HCT116 (cell line): ENCODE results near the gene CERS5. TPM values are rescaled to one million over a fixed set of nuclear protein-coding genes. Genes with fewer than 3 reads are reported as not detected.

Experiments used
- ATAC-seq: fragments of 200-7000 bp; cut with Tn5 transposase; 2 replicates; pipeline ENCODE4 v1.9.1; 2020; ENCODE audit warnings: mild to moderate bottlenecking, moderate library complexity
- BruUV-seq: library from RNA; stranded (reverse); fragments of 400-500 nt; replicated peaks from 2 replicates; lab custom pipeline; 2021; lab: Mats Ljungman, UMichigan
- CTCF ChIA-PET: fragments of 300-600 bp; sonication (Branson Sonifier 250); formaldehyde crosslinking; loops from one replicate; lab custom pipeline; 2021; ENCODE audit warnings: antibody characterized with exemption; lab: Charles Lee
- POLR2A ChIA-PET: fragments of 300-600, 350-600 bp; sonication (Branson Sonifier 250); formaldehyde crosslinking; loops from one replicate; lab custom pipeline; 2021; ENCODE audit warnings: antibody characterized with exemption; lab: Charles Lee
- RAD21 ChIA-PET, 2 experiments: fragments of 300-600 bp; sonication (Branson Sonifier 250); formaldehyde crosslinking; loops; one replicate each; lab custom pipeline; 2023; ENCODE audit warnings: low total read pairs in 2 of 2; ENCODE audit not compliant: uncharacterized antibody in 2 of 2, unreplicated experiment in 2 of 2, low non-redundant PET in 1 of 2; lab: Charles Lee
- DNase-seq: peaks from one replicate; pipeline ENCODE4 v3.0.0-alpha.2; 2010; ENCODE audit warnings: low read depth, low spot score
- H2AFZ ChIP-seq: fragments of 200-600 bp; shearing (Covaris generic), sonication (generic); 2 replicates; pipeline ENCODE4 v1.6.1; 2017; ENCODE audit warnings: low read depth, mixed run types, mixed read lengths, antibody characterized with exemption, low read length; ENCODE audit not compliant: poor library complexity, severe bottlenecking
- H3K27ac ChIP-seq: 2 replicates; pipeline ENCODE4 v1.5.1; 2012; ENCODE audit warnings: low read depth, low read length
- H3K27me3 ChIP-seq: fragments of 200-600 bp; sonication (generic); 2 replicates; pipeline ENCODE4 v1.6.1; 2016; ENCODE audit warnings: mixed run types, low read length, mixed read lengths; ENCODE audit not compliant: insufficient read depth
- H3K36me3 ChIP-seq, 2 experiments: fragments of 200-500 bp in 1 of 2; fragments of 200-600 bp in 1 of 2; sonication (Bioruptor generic) in 1 of 2; sonication (generic) in 1 of 2; 2 replicates each; pipeline versions ENCODE4 v1.5.1 to v1.6.1; 2014 to 2016; ENCODE audit warnings: low read length in 2 of 2, inconsistent platforms in 1 of 2, mixed read lengths in 1 of 2, mixed run types in 1 of 2; ENCODE audit not compliant: insufficient read depth in 2 of 2, control insufficient read depth in 1 of 2
- H3K4me1 ChIP-seq, 2 experiments: fragments of 200-600 bp in 1 of 2; sonication (generic) in 1 of 2; 2 replicates each; pipeline versions ENCODE4 v1.5.1 to v1.6.1; 2012 to 2017; ENCODE audit warnings: low read length in 2 of 2, inconsistent platforms in 1 of 2, mild to moderate bottlenecking in 1 of 2, mixed read lengths in 1 of 2, mixed run types in 1 of 2, moderate library complexity in 1 of 2; ENCODE audit not compliant: insufficient read depth in 2 of 2, control insufficient read depth in 1 of 2
- H3K4me2 ChIP-seq: fragments of 200-600 bp; sonication (generic); 2 replicates; pipeline ENCODE4 v1.6.1; 2017; ENCODE audit warnings: mixed run types, low read length, mixed read lengths
- H3K4me3 ChIP-seq, 2 experiments: fragments of 200-600 bp in 1 of 2; sonication (generic) in 1 of 2; replicated peaks in 1 of 2; 2 replicates each; pipeline ENCODE4 v1.5.1; 2011 to 2016; ENCODE audit warnings: low read length in 2 of 2, control low read depth in 1 of 2, low read depth in 1 of 2, mild to moderate bottlenecking in 1 of 2, mixed read lengths in 1 of 2, mixed run types in 1 of 2
- H3K79me2 ChIP-seq: fragments of 200-600 bp; sonication (generic); 2 replicates; pipeline ENCODE4 v1.6.1; 2017; ENCODE audit warnings: mild to moderate bottlenecking, mixed run types, low read length, moderate library complexity, mixed read lengths; ENCODE audit not compliant: insufficient read depth
- H3K9ac ChIP-seq: fragments of 200-600 bp; sonication (generic); 2 replicates; pipeline ENCODE4 v1.6.1; 2016; ENCODE audit warnings: low read length, mixed read lengths
- H3K9me2 ChIP-seq: fragments of 200-600 bp; sonication (generic), shearing (Covaris generic); 2 replicates; pipeline ENCODE4 v1.6.1; 2017; ENCODE audit warnings: mixed run types, mild to moderate bottlenecking, moderate library complexity; ENCODE audit not compliant: insufficient read depth
- H3K9me3 ChIP-seq, 2 experiments: fragments of 200-500 bp in 1 of 2; fragments of 200-600 bp in 1 of 2; sonication (Bioruptor generic) in 1 of 2; sonication (generic) in 1 of 2; 2 replicates each; pipeline ENCODE4 v1.6.1; 2014 to 2017; ENCODE audit warnings: low read length in 2 of 2, mixed read lengths in 2 of 2, inconsistent platforms in 1 of 2, low read depth in 1 of 2, mild to moderate bottlenecking in 1 of 2, mixed run types in 1 of 2, moderate library complexity in 1 of 2; ENCODE audit not compliant: control insufficient read depth in 1 of 2, insufficient read depth in 1 of 2
- H4K20me1 ChIP-seq: fragments of 200-600 bp; sonication (generic), shearing (Covaris generic); 2 replicates; pipeline ENCODE4 v1.6.1; 2017; ENCODE audit warnings: mixed run types, mild to moderate bottlenecking, moderate library complexity; ENCODE audit not compliant: insufficient read depth
- CBX3 ChIP-seq: IDR thresholded peaks from 2 replicates; pipeline ENCODE4 v1.6.1; 2012; ENCODE audit warnings: low read depth
- CTCF ChIP-seq, 3 experiments: fragments of 200-600 bp in 1 of 3; sonication (generic) in 1 of 3; IDR thresholded peaks in 2 of 3; conservative IDR thresholded peaks in 1 of 3; 2 replicates each; pipeline ENCODE4 v1.5.1; 2012 to 2017; ENCODE audit warnings: low read depth in 2 of 3, low read length in 2 of 3, antibody characterized with exemption in 1 of 3, borderline replicate concordance in 1 of 3, control low read depth in 1 of 3, mild to moderate bottlenecking in 1 of 3, mixed read lengths in 1 of 3, mixed run types in 1 of 3, moderate library complexity in 1 of 3; ENCODE audit not compliant: insufficient read depth in 1 of 3
- EGR1 ChIP-seq: IDR thresholded peaks from 2 replicates; pipeline ENCODE4 v1.6.1; 2012; ENCODE audit warnings: low read depth
- ELF1 ChIP-seq: IDR thresholded peaks from 2 replicates; pipeline ENCODE4 v1.6.1; 2012; ENCODE audit warnings: low read depth, borderline replicate concordance
- EZH2 ChIP-seq: fragments of 200-600 bp; sonication (generic); IDR thresholded peaks from 2 replicates; pipeline ENCODE4 v1.6.1; 2017; ENCODE audit warnings: antibody characterized with exemption, mixed run types
- EZH2phosphoT487 ChIP-seq: fragments of 200-600 bp; IDR thresholded peaks from 2 replicates; pipeline ENCODE4 v1.6.1; 2018; ENCODE audit warnings: antibody characterized with exemption, borderline replicate concordance
- JUND ChIP-seq: IDR thresholded peaks from 2 replicates; pipeline ENCODE4 v1.6.1; 2012
- MAX ChIP-seq: IDR thresholded peaks from 2 replicates; pipeline ENCODE4 v1.6.1; 2012
- POLR2A ChIP-seq: IDR thresholded peaks from 2 replicates; pipeline ENCODE4 v1.7.0; 2011; ENCODE audit warnings: borderline replicate concordance; ENCODE audit not compliant: insufficient read depth, insufficient read length; ENCODE audit errors: extremely low read depth
- SIN3A ChIP-seq: IDR thresholded peaks from 2 replicates; pipeline ENCODE4 v1.6.1; 2012; ENCODE audit warnings: low read depth
- SP1 ChIP-seq: IDR thresholded peaks from 2 replicates; pipeline ENCODE4 v1.6.1; 2012; ENCODE audit warnings: low read depth
- SRF ChIP-seq: IDR thresholded peaks from 2 replicates; pipeline ENCODE4 v1.6.1; 2012; ENCODE audit warnings: low read depth
- TCF7L2 ChIP-seq: IDR thresholded peaks from 2 replicates; pipeline ENCODE4 v1.7.0; 2011; ENCODE audit warnings: borderline replicate concordance, inconsistent platforms; ENCODE audit not compliant: insufficient read depth, insufficient read length; ENCODE audit errors: extremely low read depth
- YY1 ChIP-seq: IDR thresholded peaks from 2 replicates; pipeline ENCODE4 v1.6.1; 2011; ENCODE audit warnings: low read length, low read depth, moderate library complexity, mild to moderate bottlenecking; ENCODE audit not compliant: insufficient replicate concordance; ENCODE audit errors: extremely low read depth
- ZBTB33 ChIP-seq: IDR thresholded peaks from 2 replicates; pipeline ENCODE4 v1.6.1; 2011; ENCODE audit warnings: mild to moderate bottlenecking, low read length, moderate library complexity; ENCODE audit not compliant: insufficient replicate concordance; ENCODE audit errors: extremely low read depth
- intact Hi-C: fragments of 100-400 bp; cut with micrococcal nuclease; formaldehyde crosslinking; loops from 2 replicates; pipeline ENCODE4 v1.10.0; 2022
- total RNA-seq: library from RNA; stranded (reverse); gene quantifications from one replicate; pipeline ENCODE4 v1.2.1, GENCODE V29; 2021; ENCODE audit not compliant: unreplicated experiment
- TF ChIP-seq, protein P1 (sequence below): IDR thresholded peaks from 2 replicates; pipeline ENCODE4 v1.6.1; 2012; ENCODE audit warnings: low read depth

CERS5 gene
- total RNA-seq, 1 experiment from 2014 or later = 33.4 TPM

GRCh38 chr12:50151047-50151687 lies 16.0 kb downstream of the CERS5 start:
- POLR2A ChIA-PET = interaction anchor here (0.6 kb wide), 1 partner anchor 58 kb away, joined by 3 read pairs; no protein-coding TSS in a partner anchor
- intact Hi-C loops = no loop called here
- Histone ChIP-seq H3K27ac (no peak overlapping the region), H3K9me2 (no peaks in the 10 kb centered on the region), H2AFZ (no peak overlapping the region), H3K4me1 (no peaks in the 10 kb centered on the region), H3K4me2 (no peak overlapping the region), H3K79me2 (peaks cover 13% of the 10 kb centered on the region; the same call in 1 of the 2 replicates), H3K4me3 (no peak overlapping the region), H3K9me3 (no peaks in the 10 kb centered on the region), H3K27me3 (no peaks in the 10 kb centered on the region), H3K36me3 (no peaks in the 10 kb centered on the region), H3K9ac (no peak overlapping the region), H4K20me1 (no peaks in the 10 kb centered on the region)
- TF ChIP-seq EZH2 (no peak), ZBTB33 (no peak), EGR1 (no peak), MAX (no peak), SIN3A (no peak), SRF (no peak), YY1 (no peak), TCF7L2 (no peak), CBX3 (no peak), POLR2A (no peak), EZH2phosphoT487 (no peak), JUND (no peak), SP1 (no peak), CTCF (IDR thresholded peaks at IDR 0.05 in 2 of 3, conservative IDR thresholded peaks at IDR 0.05 in 1 of 3; ENCODE audit: borderline replicate concordance in 1 of 3, insufficient read depth in 1 of 3, low read depth in 2 of 3, low read length in 2 of 3) (no peak), ELF1 (no peak)
- TF ChIP-seq, protein P1, sequence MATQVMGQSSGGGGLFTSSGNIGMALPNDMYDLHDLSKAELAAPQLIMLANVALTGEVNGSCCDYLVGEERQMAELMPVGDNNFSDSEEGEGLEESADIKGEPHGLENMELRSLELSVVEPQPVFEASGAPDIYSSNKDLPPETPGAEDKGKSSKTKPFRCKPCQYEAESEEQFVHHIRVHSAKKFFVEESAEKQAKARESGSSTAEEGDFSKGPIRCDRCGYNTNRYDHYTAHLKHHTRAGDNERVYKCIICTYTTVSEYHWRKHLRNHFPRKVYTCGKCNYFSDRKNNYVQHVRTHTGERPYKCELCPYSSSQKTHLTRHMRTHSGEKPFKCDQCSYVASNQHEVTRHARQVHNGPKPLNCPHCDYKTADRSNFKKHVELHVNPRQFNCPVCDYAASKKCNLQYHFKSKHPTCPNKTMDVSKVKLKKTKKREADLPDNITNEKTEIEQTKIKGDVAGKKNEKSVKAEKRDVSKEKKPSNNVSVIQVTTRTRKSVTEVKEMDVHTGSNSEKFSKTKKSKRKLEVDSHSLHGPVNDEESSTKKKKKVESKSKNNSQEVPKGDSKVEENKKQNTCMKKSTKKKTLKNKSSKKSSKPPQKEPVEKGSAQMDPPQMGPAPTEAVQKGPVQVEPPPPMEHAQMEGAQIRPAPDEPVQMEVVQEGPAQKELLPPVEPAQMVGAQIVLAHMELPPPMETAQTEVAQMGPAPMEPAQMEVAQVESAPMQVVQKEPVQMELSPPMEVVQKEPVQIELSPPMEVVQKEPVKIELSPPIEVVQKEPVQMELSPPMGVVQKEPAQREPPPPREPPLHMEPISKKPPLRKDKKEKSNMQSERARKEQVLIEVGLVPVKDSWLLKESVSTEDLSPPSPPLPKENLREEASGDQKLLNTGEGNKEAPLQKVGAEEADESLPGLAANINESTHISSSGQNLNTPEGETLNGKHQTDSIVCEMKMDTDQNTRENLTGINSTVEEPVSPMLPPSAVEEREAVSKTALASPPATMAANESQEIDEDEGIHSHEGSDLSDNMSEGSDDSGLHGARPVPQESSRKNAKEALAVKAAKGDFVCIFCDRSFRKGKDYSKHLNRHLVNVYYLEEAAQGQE = no peak
- no peak for ATAC-seq
- DNase-seq = no peak
- CTCF ChIA-PET = no interaction called here
- BruUV-seq = TSS peak; percentile 48
- RAD21 ChIA-PET = no interaction called here
